ENCODE results near the gene LUZP1.

LUZP1 gene

GRCh38 chr1:23150742-23151141 is 17.9 kb downstream of the LUZP1 start:
- no peak for DNase-seq

- no peak for DNase-seq
Measured at GRCh38 chr1:23150125-23150524, 18.5 kb downstream of the LUZP1 start.

- DNase-seq: no peak
Measured at GRCh38 chr1:23149114-23149513, 19.5 kb downstream of the LUZP1 start.

GRCh38 chr1:23148084-23148483 is 20.6 kb downstream of the LUZP1 start:
- no peak for DNase-seq

- DNase-seq: no peak
Measured at GRCh38 chr1:23140940-23141596, 27.6 kb downstream of the LUZP1 start.

GRCh38 chr1:23135268-23135667 is 33.4 kb downstream of the LUZP1 start:
- no peak for DNase-seq

- no peak for DNase-seq
Measured at GRCh38 chr1:23134055-23134454, 34.6 kb downstream of the LUZP1 start.

GRCh38 chr1:23133587-23133986 is 35.1 kb downstream of the LUZP1 start:
- no peak for DNase-seq

GRCh38 chr1:23132033-23132432 is 36.6 kb downstream of the LUZP1 start:
- no peak for DNase-seq

GRCh38 chr1:23129846-23130245 is 38.8 kb downstream of the LUZP1 start:
- no peak for DNase-seq

GRCh38 chr1:23126801-23127200 is 41.9 kb downstream of the LUZP1 start:
- no peak for DNase-seq

GRCh38 chr1:23126200-23126599 is 42.5 kb downstream of the LUZP1 start:
- no peak for DNase-seq

- DNase-seq: no peak
Measured at GRCh38 chr1:23125489-23125888, 43.2 kb downstream of the LUZP1 start.

- no peak for DNase-seq
Measured at GRCh38 chr1:23124259-23125026, 44.2 kb downstream of the LUZP1 start.

GRCh38 chr1:23123528-23123927 is 45.1 kb downstream of the LUZP1 start:
- DNase-seq: no peak

GRCh38 chr1:23122796-23123195 is 45.9 kb downstream of the LUZP1 start:
- DNase-seq: no peak

GRCh38 chr1:23122023-23122748 is 46.5 kb downstream of the LUZP1 start:
- DNase-seq: no peak

- DNase-seq: no peak
Measured at GRCh38 chr1:23120383-23120782, 48.3 kb downstream of the LUZP1 start.

GRCh38 chr1:23118957-23119792 is 49.5 kb downstream of the LUZP1 start:
- no peak for DNase-seq

GRCh38 chr1:23118407-23118806 is 50.2 kb downstream of the LUZP1 start:
- no peak for DNase-seq

GRCh38 chr1:23116921-23117699 is 51.5 kb downstream of the LUZP1 start:
- no peak for DNase-seq

- no peak for DNase-seq
Measured at GRCh38 chr1:23116216-23116836, 52.3 kb downstream of the LUZP1 start.

Measured in NCI-H1436 treated with DMSO at 0.1 percent for 48 hours (cell line).